ENCODE data around the gene METTL15.

- TF ChIP-seq POLR2AphosphoS5 (IDR thresholded peaks at IDR 0.05; ENCODE audit: low read depth, low read length) (no peak), POLR2A (IDR thresholded peaks at IDR 0.05; ENCODE audit: low read depth, low read length) (no peak), TAF1 (IDR thresholded peaks at IDR 0.05; ENCODE audit: borderline replicate concordance, low read depth, low read length) (no peak)
Observed at GRCh38 chr11:28227460-28227859, 119.3 kb downstream of the METTL15 start.

Measured in GM12892 (cell line).